Astrocyte (in vitro differentiated cells and primary cell): ENCODE data around the gene APMAP.

Experiments
- CTCF ChIP-seq: IDR thresholded peaks from 2 replicates; pipeline ENCODE4 v1.5.1; 2011; ENCODE audit warnings: low read depth, mild to moderate bottlenecking, inconsistent platforms, low read length, moderate library complexity; ENCODE audit not compliant: insufficient read depth
- EZH2 ChIP-seq: IDR thresholded peaks from 2 replicates; pipeline ENCODE4 v1.6.1; 2012; ENCODE audit warnings: mild to moderate bottlenecking, low read length, inconsistent platforms; ENCODE audit not compliant: insufficient read depth

GRCh38 chr20:25038591-25039015 lies 46.1 kb upstream of the APMAP start:
- TF ChIP-seq CTCF (no peak), EZH2 (no peak)
